Fibroblast of the aortic adventitia (primary cell): ENCODE measurements around the gene ACKR1. TPM values are rescaled to one million over a fixed set of nuclear protein-coding genes. Genes with fewer than 3 reads are reported as not detected.

Experiments
- DNase-seq: peaks from one replicate; pipeline ENCODE4 v3.0.0-alpha.2; 2010; ENCODE audit warnings: low read depth
- H3K4me3 ChIP-seq: 2 replicates; pipeline ENCODE4 v1.5.1; 2011; ENCODE audit warnings: low read depth, mild to moderate bottlenecking, control low read depth, low read length, moderate library complexity
- CTCF ChIP-seq: IDR thresholded peaks from 2 replicates; pipeline ENCODE4 v1.5.1; 2011; ENCODE audit warnings: mild to moderate bottlenecking, low read length, control low read depth, inconsistent platforms; ENCODE audit not compliant: insufficient read depth
- total RNA-seq: library from RNA; depleted of rRNA; stranded (reverse); fragments of >200 nt; gene quantifications from 2 replicates; pipeline ENCODE4 v1.2.3, GENCODE V29; 2012; ENCODE audit warnings: low replicate concordance

ACKR1 gene
- total RNA-seq, 1 donor, result not detected

GRCh38 chr1:159200769-159201168, 3.9 kb upstream of the ACKR1 start:
- no peak overlapping the region for H3K4me3 ChIP-seq
- TF ChIP-seq CTCF, result no peak
- DNase-seq, result no peak

DNA sequence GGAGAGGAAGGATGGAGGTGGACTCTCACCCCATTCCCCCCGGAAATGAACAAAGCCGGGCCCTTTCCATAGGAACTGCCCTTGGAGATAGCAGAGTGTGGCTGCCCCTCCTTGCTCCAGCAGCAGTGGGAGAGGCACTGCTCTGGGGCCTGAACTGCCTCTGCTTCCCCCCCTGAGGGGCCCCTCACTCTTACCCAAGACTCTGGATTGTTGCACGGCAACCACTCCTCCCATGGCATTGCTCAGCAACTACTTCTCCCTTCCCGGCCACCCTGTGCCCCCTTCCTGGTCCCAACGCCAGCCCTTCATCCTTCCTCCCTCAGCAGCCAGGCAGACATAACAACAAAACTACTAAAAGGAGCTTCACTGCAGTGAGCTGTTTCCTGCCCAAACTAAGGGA, 3.0 kb upstream of the ACKR1 start:
- H3K4me3 ChIP-seq, result no peak overlapping the region
- no peak for DNase-seq
- TF ChIP-seq CTCF, result no peak

DNA sequence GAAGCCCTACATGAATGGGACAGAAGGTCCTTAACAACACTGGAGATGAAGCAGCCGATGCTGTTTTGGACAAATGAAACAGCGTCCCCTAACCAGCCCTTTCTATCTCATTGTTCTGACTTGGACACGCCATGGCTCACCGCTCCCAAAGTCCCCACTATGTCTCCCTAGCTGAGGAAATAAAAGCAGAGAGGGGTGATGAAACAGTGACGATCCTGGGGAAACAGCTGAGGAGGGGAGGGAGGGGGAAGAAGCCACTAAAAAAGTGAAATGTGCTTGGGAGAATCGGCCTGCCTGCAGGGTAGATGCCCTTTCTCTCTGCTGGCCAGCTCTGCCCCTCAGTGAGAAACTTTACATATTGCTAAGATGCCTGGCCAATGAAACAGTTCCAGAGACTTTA, 1.1 kb upstream of the ACKR1 start:
- H3K4me3 ChIP-seq, result no peak overlapping the region
- TF ChIP-seq CTCF, result no peak
- DNase-seq, result no peak

DNA sequence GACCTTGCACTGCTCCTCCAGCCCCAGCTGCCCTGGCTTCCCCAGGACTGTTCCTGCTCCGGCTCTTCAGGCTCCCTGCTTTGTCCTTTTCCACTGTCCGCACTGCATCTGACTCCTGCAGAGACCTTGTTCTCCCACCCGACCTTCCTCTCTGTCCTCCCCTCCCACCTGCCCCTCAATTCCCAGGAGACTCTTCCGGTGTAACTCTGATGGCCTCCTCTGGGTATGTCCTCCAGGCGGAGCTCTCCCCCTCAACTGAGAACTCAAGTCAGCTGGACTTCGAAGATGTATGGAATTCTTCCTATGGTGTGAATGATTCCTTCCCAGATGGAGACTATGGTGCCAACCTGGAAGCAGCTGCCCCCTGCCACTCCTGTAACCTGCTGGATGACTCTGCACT, 550 bp downstream of the ACKR1 start:
- no peak for DNase-seq
- TF ChIP-seq CTCF, result no peak
- no peak overlapping the region for H3K4me3 ChIP-seq

DNA sequence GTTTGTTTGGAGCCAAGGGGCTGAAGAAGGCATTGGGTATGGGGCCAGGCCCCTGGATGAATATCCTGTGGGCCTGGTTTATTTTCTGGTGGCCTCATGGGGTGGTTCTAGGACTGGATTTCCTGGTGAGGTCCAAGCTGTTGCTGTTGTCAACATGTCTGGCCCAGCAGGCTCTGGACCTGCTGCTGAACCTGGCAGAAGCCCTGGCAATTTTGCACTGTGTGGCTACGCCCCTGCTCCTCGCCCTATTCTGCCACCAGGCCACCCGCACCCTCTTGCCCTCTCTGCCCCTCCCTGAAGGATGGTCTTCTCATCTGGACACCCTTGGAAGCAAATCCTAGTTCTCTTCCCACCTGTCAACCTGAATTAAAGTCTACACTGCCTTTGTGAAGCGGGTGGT, 1.4 kb downstream of the ACKR1 start:
- DNase-seq, result no peak
- H3K4me3 ChIP-seq, result no peak overlapping the region
- no peak for TF ChIP-seq CTCF

DNA sequence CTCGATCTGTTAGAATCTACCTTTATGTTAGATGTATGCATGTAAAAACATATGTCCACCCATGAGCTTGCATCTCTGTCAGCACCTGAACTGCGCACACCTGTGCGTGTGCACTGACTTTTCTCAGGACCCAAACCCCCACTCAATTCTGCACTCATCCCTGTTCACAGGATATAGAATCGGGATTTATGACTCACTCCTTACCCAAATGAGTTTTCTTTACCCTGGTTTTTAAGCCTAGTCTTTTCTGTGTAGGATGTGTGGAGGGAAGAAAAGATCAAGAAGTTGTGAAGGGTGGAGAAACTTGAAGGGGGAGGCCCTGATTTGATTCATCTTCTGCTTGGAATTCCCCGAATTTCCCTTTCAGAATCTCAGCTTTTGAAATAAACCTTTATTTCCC, 2.4 kb downstream of the ACKR1 start:
- TF ChIP-seq CTCF, result no peak
- DNase-seq, result no peak
- no peak overlapping the region for H3K4me3 ChIP-seq

DNA sequence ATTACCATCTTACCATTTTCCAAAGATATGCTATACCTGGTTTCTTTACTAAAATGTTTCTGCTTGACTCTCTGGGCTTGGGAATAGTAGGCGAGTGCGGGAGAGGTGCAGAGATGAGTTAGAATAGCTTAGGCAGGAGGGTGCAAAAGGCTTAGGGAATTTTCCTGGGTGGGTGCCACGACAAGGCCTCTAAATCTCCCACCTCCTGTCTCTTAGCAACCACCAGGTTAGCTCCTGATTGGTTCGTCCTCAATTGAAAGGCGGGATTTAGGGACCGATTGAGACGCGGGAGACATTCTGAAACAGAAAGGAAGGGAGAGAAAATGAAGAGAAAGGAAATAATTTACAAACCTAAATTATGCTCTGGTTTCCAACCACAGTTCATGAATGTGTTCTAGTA, 3.1 kb downstream of the ACKR1 start:
- no peak overlapping the region for H3K4me3 ChIP-seq
- DNase-seq, result no peak
- no peak for TF ChIP-seq CTCF
